PFSK-1 (cell line): Measurements from ENCODE around the gene PPM1N.

ENCODE experiments used
- FOXP2 ChIP-seq: optimal IDR thresholded peaks from 2 replicates; pipeline ENCODE3; 2011; ENCODE audit warnings: borderline replicate concordance, control low read depth, inconsistent platforms; ENCODE audit not compliant: insufficient read depth; ENCODE audit errors: extremely low read length, extremely low read depth
- POLR2AphosphoS5 ChIP-seq: IDR thresholded peaks from 2 replicates; pipeline ENCODE4 v1.6.1; 2012; ENCODE audit warnings: low read depth, mild to moderate bottlenecking, control low read depth, low read length, moderate library complexity
- REST ChIP-seq, 2 experiments: IDR thresholded peaks; 2 replicates each; pipeline versions ENCODE4 v1.6.1 to v1.8.0; 2011 to 2012; ENCODE audit warnings: low read depth in 2 of 2, low read length in 2 of 2, control low read depth in 1 of 2, inconsistent platforms in 1 of 2, mild to moderate bottlenecking in 1 of 2, moderate library complexity in 1 of 2; ENCODE audit not compliant: insufficient read depth in 1 of 2
- SIN3A ChIP-seq: IDR thresholded peaks from 2 replicates; pipeline ENCODE4 v1.6.1; 2012; ENCODE audit warnings: mild to moderate bottlenecking, low read length, moderate library complexity, borderline replicate concordance; ENCODE audit not compliant: insufficient read depth
- TAF1 ChIP-seq: IDR thresholded peaks from 2 replicates; pipeline ENCODE4 v1.6.1; 2012; ENCODE audit warnings: low read length, control low read depth, borderline replicate concordance; ENCODE audit not compliant: insufficient read depth

Gene PPM1N

GRCh38 chr19:45475537-45476291 lies 22.5 kb upstream of the PPM1N start:
- TF ChIP-seq REST (IDR thresholded peaks at IDR 0.05; ENCODE audit: insufficient read depth in 1 of 2, low read depth in 2 of 2, low read length in 2 of 2) (no peak), FOXP2 (no peak), SIN3A (no peak), POLR2AphosphoS5 (no peak), TAF1 (no peak)

GRCh38 chr19:45476304-45476703 lies 21.9 kb upstream of the PPM1N start:
- TF ChIP-seq POLR2AphosphoS5 (no peak), SIN3A (no peak), REST (IDR thresholded peaks at IDR 0.05; ENCODE audit: insufficient read depth in 1 of 2, low read depth in 2 of 2, low read length in 2 of 2) (no peak), FOXP2 (no peak), TAF1 (no peak)

GRCh38 chr19:45477186-45477585 lies 21.1 kb upstream of the PPM1N start:
- no peak for TF ChIP-seq POLR2AphosphoS5
- no peak for TF ChIP-seq SIN3A
- no peak for TF ChIP-seq FOXP2
- no peak for TF ChIP-seq REST (IDR thresholded peaks at IDR 0.05; ENCODE audit: insufficient read depth in 1 of 2, low read depth in 2 of 2, low read length in 2 of 2)
- TF ChIP-seq TAF1 = no peak

- no peak for TF ChIP-seq POLR2AphosphoS5
- no peak for TF ChIP-seq REST (IDR thresholded peaks at IDR 0.05; ENCODE audit: insufficient read depth in 1 of 2, low read depth in 2 of 2, low read length in 2 of 2)
- TF ChIP-seq FOXP2 = no peak
- no peak for TF ChIP-seq TAF1
- no peak for TF ChIP-seq SIN3A
Measured at GRCh38 chr19:45477713-45478453, 20.4 kb upstream of the PPM1N start.
